Vagina (tissue), 2 donors: ENCODE data around the gene TTC13.

Experiments used
- POLR2AphosphoS5 ChIP-seq, 2 donors: sonication (generic); formaldehyde crosslinking; IDR thresholded peaks; one replicate each; pipeline ENCODE4 v1.9.0; 2017; ENCODE audit warnings: antibody characterized with exemption in 2 of 2, mild to moderate bottlenecking in 2 of 2, low read depth in 1 of 2; ENCODE audit not compliant: insufficient read depth in 1 of 2
- TF ChIP-seq, protein P1 (sequence below), 3 experiments: fragments of 450-650 bp in 2 of 3; fragments of 200-600 bp in 1 of 3; sonication (generic) in 1 of 3; IDR thresholded peaks; one replicate each; pipeline ENCODE4 v1.5.1; 2017 to 2019; ENCODE audit warnings: antibody characterized with exemption in 3 of 3, mild to moderate bottlenecking in 2 of 3, moderate library complexity in 2 of 3

DNA sequence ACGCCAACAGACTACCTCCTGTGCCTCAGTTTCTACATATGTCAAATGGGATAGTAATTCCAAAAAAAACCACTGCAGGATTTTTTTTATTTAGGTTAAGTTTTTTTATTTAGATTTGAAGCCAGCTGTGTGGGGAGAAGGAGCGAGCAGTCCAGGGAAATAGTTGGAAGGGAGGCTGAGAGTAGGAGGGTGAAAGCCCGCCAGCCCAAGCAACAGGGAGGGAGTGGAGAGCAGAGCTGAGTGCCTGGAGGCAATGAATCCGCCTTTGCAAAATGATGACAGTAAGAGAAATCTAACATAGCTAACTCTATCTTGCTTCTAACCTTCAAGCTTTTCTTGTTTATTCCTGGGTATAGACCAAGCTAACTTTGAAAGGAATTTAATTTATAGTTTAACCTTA lies 94.7 kb downstream of the TTC13 start:
- TF ChIP-seq, protein P1, sequence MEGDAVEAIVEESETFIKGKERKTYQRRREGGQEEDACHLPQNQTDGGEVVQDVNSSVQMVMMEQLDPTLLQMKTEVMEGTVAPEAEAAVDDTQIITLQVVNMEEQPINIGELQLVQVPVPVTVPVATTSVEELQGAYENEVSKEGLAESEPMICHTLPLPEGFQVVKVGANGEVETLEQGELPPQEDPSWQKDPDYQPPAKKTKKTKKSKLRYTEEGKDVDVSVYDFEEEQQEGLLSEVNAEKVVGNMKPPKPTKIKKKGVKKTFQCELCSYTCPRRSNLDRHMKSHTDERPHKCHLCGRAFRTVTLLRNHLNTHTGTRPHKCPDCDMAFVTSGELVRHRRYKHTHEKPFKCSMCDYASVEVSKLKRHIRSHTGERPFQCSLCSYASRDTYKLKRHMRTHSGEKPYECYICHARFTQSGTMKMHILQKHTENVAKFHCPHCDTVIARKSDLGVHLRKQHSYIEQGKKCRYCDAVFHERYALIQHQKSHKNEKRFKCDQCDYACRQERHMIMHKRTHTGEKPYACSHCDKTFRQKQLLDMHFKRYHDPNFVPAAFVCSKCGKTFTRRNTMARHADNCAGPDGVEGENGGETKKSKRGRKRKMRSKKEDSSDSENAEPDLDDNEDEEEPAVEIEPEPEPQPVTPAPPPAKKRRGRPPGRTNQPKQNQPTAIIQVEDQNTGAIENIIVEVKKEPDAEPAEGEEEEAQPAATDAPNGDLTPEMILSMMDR (IDR thresholded peaks at IDR 0.05): no peak
- no peak for TF ChIP-seq POLR2AphosphoS5 (IDR thresholded peaks at IDR 0.05; ENCODE audit: insufficient read depth in 1 of 2, low read depth in 1 of 2)
